B cell (primary cell): ENCODE measurements around the gene DENND5B. TPM values are rescaled to one million over a fixed set of nuclear protein-coding genes. Genes with fewer than 3 reads are reported as not detected.
A peak's percentile ranks its signal among the peaks of the same experiment; 100 is the strongest.

Experiments
- ATAC-seq: fragments of 200-7000 bp; cut with Tn5 transposase; one replicate; pipeline ENCODE4 v1.10.0; 2021; ENCODE audit warnings: low read depth, mild to moderate bottlenecking, moderate number of reproducible peaks, moderate library complexity
- CTCF ChIA-PET: fragments of 350-600 bp; sonication (Branson Sonifier 250); formaldehyde crosslinking; loops from one replicate; lab custom pipeline; 2021; ENCODE audit warnings: antibody characterized with exemption, inconsistent platforms; lab: Charles Lee
- POLR2A ChIA-PET: fragments of 350-600 bp; sonication (Branson Sonifier 250); formaldehyde crosslinking; loops from one replicate; lab custom pipeline; 2021; ENCODE audit warnings: antibody characterized with exemption; lab: Charles Lee
- DNase-seq: peaks from one replicate; pipeline ENCODE4 v3.0.0; 2013
- H2AFZ ChIP-seq: 2 replicates; pipeline ENCODE4 v1.6.1; 2012; ENCODE audit warnings: mild to moderate bottlenecking, low read depth, low read length; ENCODE audit not compliant: insufficient read depth, poor library complexity, severe bottlenecking
- H3K27ac ChIP-seq, 2 donors: 1 replicate in 1 of 2; 2 replicates in 1 of 2; pipeline ENCODE4 v1.5.1; 2012 to 2013; ENCODE audit warnings: low read length in 2 of 2, mild to moderate bottlenecking in 2 of 2, moderate library complexity in 1 of 2
- H3K27me3 ChIP-seq, 4 experiments: fragments of 200-600 bp in 1 of 4; sonication (generic) in 1 of 4; replicated peaks in 1 of 4; 1 replicate in 2 of 4; 2 replicates in 2 of 4; pipeline versions ENCODE4 v1.6.1 to v1.7.0; 2013 to 2016; ENCODE audit warnings: low read length in 3 of 4, mild to moderate bottlenecking in 2 of 4, mixed read lengths in 1 of 4, moderate library complexity in 1 of 4; ENCODE audit not compliant: insufficient read depth in 4 of 4, control insufficient read depth in 3 of 4; ENCODE audit errors: control extremely low read depth in 1 of 4
- H3K36me3 ChIP-seq, 2 experiments: replicated peaks in 1 of 2; 1 replicate in 1 of 2; 2 replicates in 1 of 2; pipeline versions ENCODE4 v1.6.1 to v1.7.1; 2013; ENCODE audit warnings: low read length in 1 of 2; ENCODE audit not compliant: insufficient read depth in 2 of 2, control insufficient read depth in 1 of 2; ENCODE audit errors: control extremely low read depth in 1 of 2, extremely low read depth in 1 of 2
- H3K4me1 ChIP-seq, 2 donors: fragments of 200-600 bp in 1 of 2; sonication (generic) in 1 of 2; 1 replicate in 1 of 2; 2 replicates in 1 of 2; pipeline versions ENCODE4 v1.5.1 to v1.6.1; 2013 to 2017; ENCODE audit warnings: low read length in 2 of 2; ENCODE audit not compliant: control insufficient read depth in 2 of 2, insufficient read depth in 2 of 2
- H3K4me2 ChIP-seq: replicated peaks from 2 replicates; pipeline ENCODE3; 2012; ENCODE audit warnings: mild to moderate bottlenecking, low read depth, low read length; ENCODE audit not compliant: poor library complexity, severe bottlenecking
- H3K4me3 ChIP-seq, 5 experiments: fragments of 200-600 bp in 1 of 5; sonication (generic) in 1 of 5; 1 replicate in 3 of 5; 2 replicates in 2 of 5; pipeline versions ENCODE4 v1.5.1 to v1.7.0; 2011 to 2016; ENCODE audit warnings: low read length in 4 of 5, mild to moderate bottlenecking in 4 of 5, low read depth in 2 of 5, control low read depth in 1 of 5, moderate library complexity in 1 of 5; ENCODE audit not compliant: insufficient read depth in 1 of 5; ENCODE audit errors: control extremely low read depth in 1 of 5, extremely low read depth in 1 of 5
- H3K79me2 ChIP-seq: fragments of 200-600 bp; sonication (generic); one replicate; pipeline ENCODE4 v1.6.0; 2016; ENCODE audit warnings: low read length; ENCODE audit not compliant: control insufficient read depth, insufficient read depth
- H3K9ac ChIP-seq: fragments of 200-600 bp; sonication (generic); 2 replicates; pipeline ENCODE4 v1.6.1; 2017; ENCODE audit warnings: mild to moderate bottlenecking, low read length, moderate library complexity
- H3K9me3 ChIP-seq, 3 donors: one replicate each; pipeline versions ENCODE4 v1.6.1 to v1.7.1; 2013; ENCODE audit warnings: low read length in 2 of 3; ENCODE audit not compliant: control insufficient read depth in 2 of 3, insufficient read depth in 1 of 3; ENCODE audit errors: control extremely low read depth in 1 of 3
- H4K20me1 ChIP-seq: 2 replicates; pipeline ENCODE4 v1.6.0; 2012; ENCODE audit warnings: mild to moderate bottlenecking, low read length; ENCODE audit not compliant: insufficient read depth, control insufficient read depth, poor library complexity, severe bottlenecking
- H3K27ac Mint-ChIP-seq: one replicate; pipeline ENCODE4 v1.8.0; 2021; ENCODE audit warnings: mixed read lengths
- H3K27me3 Mint-ChIP-seq: one replicate; pipeline ENCODE4 v1.8.0; 2021; ENCODE audit warnings: mixed read lengths
- H3K4me1 Mint-ChIP-seq: one replicate; pipeline ENCODE4 v1.8.0; 2021; ENCODE audit warnings: mixed read lengths
- H3K4me3 Mint-ChIP-seq: one replicate; pipeline ENCODE4 v1.8.0; 2021; ENCODE audit warnings: mixed read lengths
- H3K9me3 Mint-ChIP-seq: one replicate; pipeline ENCODE4 v1.8.0; 2022; ENCODE audit warnings: mixed read lengths; ENCODE audit not compliant: insufficient read depth
- CTCF ChIP-seq: fragments of 200-600 bp; IDR thresholded peaks from one replicate; pipeline ENCODE4 v1.8.0; 2022; ENCODE audit warnings: antibody characterized with exemption, mild to moderate bottlenecking
- EZH2 ChIP-seq: IDR thresholded peaks from 2 replicates; pipeline ENCODE4 v1.6.1; 2012; ENCODE audit warnings: borderline replicate concordance, low read depth, mild to moderate bottlenecking, moderate library complexity, low read length; ENCODE audit not compliant: insufficient read depth, poor library complexity, severe bottlenecking
- WGBS: methylation state at CpG from one replicate; pipeline ENCODE4 v1.1.5; 2013; ENCODE audit warnings: missing lambda C conversion rate; ENCODE audit not compliant: insufficient coverage; 5-methylcytosine and 5-hydroxymethylcytosine counted together
- intact Hi-C: fragments of 100-400 bp; cut with micrococcal nuclease; formaldehyde crosslinking; loops from one replicate; pipeline ENCODE4 v1.10.0; 2022
- polyA plus RNA-seq: library from polyadenylated mRNA; depleted of rRNA; stranded (reverse); fragments of >200 nt; gene quantifications from 2 replicates; pipeline ENCODE4 v1.2.3, GENCODE V29; 2012
- total RNA-seq, 2 donors: library from RNA; stranded (reverse); fragments of 120-200 nt in 1 of 2; gene quantifications; 1 replicate in 1 of 2; 2 replicates in 1 of 2; pipeline versions ENCODE4 v1.2.3 to v1.2.4, GENCODE V29; 2013 to 2022

DENND5B gene
- total and polyA plus RNA-seq, 2 donors (not counting 1 experiment from before 2014, with no cell fraction given) = 18.7 to 55.3 TPM

- Histone ChIP-seq H3K4me3 (peak overlapping the region in 1 of 5 experiments; percentile 20), H3K9me3 (peaks cover 1 to 24% (median 16%) of the 10 kb centered on the region in 3 donors), H3K36me3 (no peaks in the 10 kb centered on the region), H3K27ac (peak overlapping the region in 1 of 2 donors; percentile 58), H3K9ac (peak overlapping the region; percentile 20), H4K20me1 (peaks cover 5% of the 10 kb centered on the region), H3K27me3 (no peaks in the 10 kb centered on the region), H3K79me2 (peaks cover 95% of the 10 kb centered on the region), H3K4me1 (peaks cover 43 to 58% of the 10 kb centered on the region in 2 donors), H3K4me2 (peak overlapping the region; percentile 42), H2AFZ (peak overlapping the region; percentile 0)
- WGBS = no CpG with 5 or more reads among the region's 2 CpGs
- Mint-ChIP-seq H3K27me3 (no peaks in the 10 kb centered on the region), H3K9me3 (peaks cover 7% of the 10 kb centered on the region), H3K4me3 (peak overlapping the region; percentile 27), H3K27ac (peak overlapping the region; percentile 68), H3K4me1 (peaks cover 62% of the 10 kb centered on the region)
- POLR2A ChIA-PET = interaction anchor here (0.5 to 0.6 kb wide), 2 partner anchors 50 to 259 kb away, joined by 6 to 8 read pairs; no protein-coding TSS in a partner anchor
- ATAC-seq (no peak), DNase-seq (no peak)
- intact Hi-C loops = loop anchor here (10.0 kb wide), 1 partner anchor 51 kb away; no protein-coding TSS in a partner anchor
- CTCF ChIA-PET = interaction anchor here (0.9 kb wide), 2 partner anchors 67 to 181 kb away, joined by 3 to 4 read pairs; no protein-coding TSS in a partner anchor
- TF ChIP-seq EZH2 (no peak), CTCF (no peak)
Observed at GRCh38 chr12:31585895-31586294, 5.0 kb downstream of the DENND5B start.

GRCh38 chr12:31585271-31585670, 5.7 kb downstream of the DENND5B start:
- H3K27ac Mint-ChIP-seq = peak overlapping the region; percentile 68
- CTCF ChIA-PET = interaction anchor here (0.9 kb wide), 1 partner anchor 182 kb away, joined by 7 read pairs; no protein-coding TSS in a partner anchor
- POLR2A ChIA-PET = interaction anchor here (0.7 kb wide), 1 partner anchor 24 kb away, joined by 3 read pairs; no protein-coding TSS in a partner anchor
- Histone ChIP-seq H3K9ac (peak overlapping the region; percentile 20), H2AFZ (peak overlapping the region; percentile 0), H3K79me2 (peaks cover 99% of the 10 kb centered on the region), H3K27ac (peak overlapping the region in 1 of 2 donors; percentile 58), H3K4me1 (peaks cover 43 to 58% of the 10 kb centered on the region in 2 donors), H4K20me1 (peaks cover 10% of the 10 kb centered on the region), H3K4me3 (peak overlapping the region in 1 of 5 experiments; percentile 20), H3K4me2 (peak overlapping the region; percentile 42), H3K36me3 (no peaks in the 10 kb centered on the region), H3K27me3 (no peaks in the 10 kb centered on the region), H3K9me3 (peaks cover 1 to 27% (median 16%) of the 10 kb centered on the region in 3 donors)
- H3K4me3 Mint-ChIP-seq = peak overlapping the region; percentile 27
- 100% methylated on average over 2 of the region's 3 CpGs for WGBS
- TF ChIP-seq EZH2 (no peak), CTCF (no peak)
- H3K4me1 Mint-ChIP-seq = peaks cover 62% of the 10 kb centered on the region
- DNase-seq (no peak), ATAC-seq (no peak)
- intact Hi-C loops = loop anchor here (10.0 kb wide), 1 partner anchor 50 kb away; no protein-coding TSS in a partner anchor
- H3K27me3 Mint-ChIP-seq = no peaks in the 10 kb centered on the region
- H3K9me3 Mint-ChIP-seq = peaks cover 7% of the 10 kb centered on the region
